ENCODE measurements around the gene OR6J1.

DNA sequence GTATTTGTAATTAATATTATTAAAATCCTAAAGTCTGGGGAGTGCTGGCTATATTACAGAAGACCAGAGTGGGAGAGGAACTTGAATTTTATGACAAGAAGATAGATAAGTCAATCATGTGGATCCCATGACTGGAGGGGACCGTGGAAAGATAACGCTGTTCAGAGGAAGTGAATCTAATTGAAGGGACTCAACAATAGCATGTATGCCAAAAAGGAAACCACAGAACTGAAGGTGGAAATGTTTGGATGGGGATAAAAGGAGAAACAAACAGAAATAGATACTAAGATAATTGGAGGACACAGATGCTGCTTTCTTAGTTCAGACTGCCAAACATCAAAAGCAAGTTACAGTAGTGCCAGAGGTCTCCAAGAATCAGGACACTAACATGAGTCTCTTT, 21.1 kb downstream of the OR6J1 start:
- TF ChIP-seq POLR2A (IDR thresholded peaks at IDR 0.05; ENCODE audit: low read length) (no peak), CHD2 (IDR thresholded peaks at IDR 0.05; ENCODE audit: low read length, partially characterized antibody) (no peak), FOSL2 (IDR thresholded peaks at IDR 0.05) (no peak), FOSL2 (CRISPR knock-in tag; IDR thresholded peaks at IDR 0.05) (no peak), JUNB (IDR thresholded peaks at IDR 0.05) (no peak), ZFP36 (IDR thresholded peaks at IDR 0.05; ENCODE audit: borderline replicate concordance, partially characterized antibody) (no peak), CEBPB (IDR thresholded peaks at IDR 0.05) (no peak), NFE2L2 (conservative IDR thresholded peaks at IDR 0.05; ENCODE audit: low read length) (no peak), RFX5 (IDR thresholded peaks at IDR 0.05) (no peak), HDAC2 (IDR thresholded peaks at IDR 0.05) (no peak)
- TF ChIP-seq, protein P1, sequence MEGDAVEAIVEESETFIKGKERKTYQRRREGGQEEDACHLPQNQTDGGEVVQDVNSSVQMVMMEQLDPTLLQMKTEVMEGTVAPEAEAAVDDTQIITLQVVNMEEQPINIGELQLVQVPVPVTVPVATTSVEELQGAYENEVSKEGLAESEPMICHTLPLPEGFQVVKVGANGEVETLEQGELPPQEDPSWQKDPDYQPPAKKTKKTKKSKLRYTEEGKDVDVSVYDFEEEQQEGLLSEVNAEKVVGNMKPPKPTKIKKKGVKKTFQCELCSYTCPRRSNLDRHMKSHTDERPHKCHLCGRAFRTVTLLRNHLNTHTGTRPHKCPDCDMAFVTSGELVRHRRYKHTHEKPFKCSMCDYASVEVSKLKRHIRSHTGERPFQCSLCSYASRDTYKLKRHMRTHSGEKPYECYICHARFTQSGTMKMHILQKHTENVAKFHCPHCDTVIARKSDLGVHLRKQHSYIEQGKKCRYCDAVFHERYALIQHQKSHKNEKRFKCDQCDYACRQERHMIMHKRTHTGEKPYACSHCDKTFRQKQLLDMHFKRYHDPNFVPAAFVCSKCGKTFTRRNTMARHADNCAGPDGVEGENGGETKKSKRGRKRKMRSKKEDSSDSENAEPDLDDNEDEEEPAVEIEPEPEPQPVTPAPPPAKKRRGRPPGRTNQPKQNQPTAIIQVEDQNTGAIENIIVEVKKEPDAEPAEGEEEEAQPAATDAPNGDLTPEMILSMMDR (IDR thresholded peaks at IDR 0.05), result no peak
- TF ChIP-seq, protein P2, sequence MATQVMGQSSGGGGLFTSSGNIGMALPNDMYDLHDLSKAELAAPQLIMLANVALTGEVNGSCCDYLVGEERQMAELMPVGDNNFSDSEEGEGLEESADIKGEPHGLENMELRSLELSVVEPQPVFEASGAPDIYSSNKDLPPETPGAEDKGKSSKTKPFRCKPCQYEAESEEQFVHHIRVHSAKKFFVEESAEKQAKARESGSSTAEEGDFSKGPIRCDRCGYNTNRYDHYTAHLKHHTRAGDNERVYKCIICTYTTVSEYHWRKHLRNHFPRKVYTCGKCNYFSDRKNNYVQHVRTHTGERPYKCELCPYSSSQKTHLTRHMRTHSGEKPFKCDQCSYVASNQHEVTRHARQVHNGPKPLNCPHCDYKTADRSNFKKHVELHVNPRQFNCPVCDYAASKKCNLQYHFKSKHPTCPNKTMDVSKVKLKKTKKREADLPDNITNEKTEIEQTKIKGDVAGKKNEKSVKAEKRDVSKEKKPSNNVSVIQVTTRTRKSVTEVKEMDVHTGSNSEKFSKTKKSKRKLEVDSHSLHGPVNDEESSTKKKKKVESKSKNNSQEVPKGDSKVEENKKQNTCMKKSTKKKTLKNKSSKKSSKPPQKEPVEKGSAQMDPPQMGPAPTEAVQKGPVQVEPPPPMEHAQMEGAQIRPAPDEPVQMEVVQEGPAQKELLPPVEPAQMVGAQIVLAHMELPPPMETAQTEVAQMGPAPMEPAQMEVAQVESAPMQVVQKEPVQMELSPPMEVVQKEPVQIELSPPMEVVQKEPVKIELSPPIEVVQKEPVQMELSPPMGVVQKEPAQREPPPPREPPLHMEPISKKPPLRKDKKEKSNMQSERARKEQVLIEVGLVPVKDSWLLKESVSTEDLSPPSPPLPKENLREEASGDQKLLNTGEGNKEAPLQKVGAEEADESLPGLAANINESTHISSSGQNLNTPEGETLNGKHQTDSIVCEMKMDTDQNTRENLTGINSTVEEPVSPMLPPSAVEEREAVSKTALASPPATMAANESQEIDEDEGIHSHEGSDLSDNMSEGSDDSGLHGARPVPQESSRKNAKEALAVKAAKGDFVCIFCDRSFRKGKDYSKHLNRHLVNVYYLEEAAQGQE (IDR thresholded peaks at IDR 0.05), result no peak
- TF ChIP-seq, protein P3, sequence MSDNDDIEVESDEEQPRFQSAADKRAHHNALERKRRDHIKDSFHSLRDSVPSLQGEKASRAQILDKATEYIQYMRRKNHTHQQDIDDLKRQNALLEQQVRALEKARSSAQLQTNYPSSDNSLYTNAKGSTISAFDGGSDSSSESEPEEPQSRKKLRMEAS (IDR thresholded peaks at IDR 0.05), result no peak
